Measurements from ENCODE around the gene EDARADD. TPM values are rescaled to one million over a fixed set of nuclear protein-coding genes. Genes with fewer than 3 reads are reported as not detected.
"Not testable (repeated sequence)": the region's sequence is repeated elsewhere in the genome, so short reads cannot be mapped to it uniquely, and the experiment has no call there.

EDARADD gene
- polyA plus RNA-seq, 4 donors = 0.13 to 0.53 TPM; not detected in 2

DNA sequence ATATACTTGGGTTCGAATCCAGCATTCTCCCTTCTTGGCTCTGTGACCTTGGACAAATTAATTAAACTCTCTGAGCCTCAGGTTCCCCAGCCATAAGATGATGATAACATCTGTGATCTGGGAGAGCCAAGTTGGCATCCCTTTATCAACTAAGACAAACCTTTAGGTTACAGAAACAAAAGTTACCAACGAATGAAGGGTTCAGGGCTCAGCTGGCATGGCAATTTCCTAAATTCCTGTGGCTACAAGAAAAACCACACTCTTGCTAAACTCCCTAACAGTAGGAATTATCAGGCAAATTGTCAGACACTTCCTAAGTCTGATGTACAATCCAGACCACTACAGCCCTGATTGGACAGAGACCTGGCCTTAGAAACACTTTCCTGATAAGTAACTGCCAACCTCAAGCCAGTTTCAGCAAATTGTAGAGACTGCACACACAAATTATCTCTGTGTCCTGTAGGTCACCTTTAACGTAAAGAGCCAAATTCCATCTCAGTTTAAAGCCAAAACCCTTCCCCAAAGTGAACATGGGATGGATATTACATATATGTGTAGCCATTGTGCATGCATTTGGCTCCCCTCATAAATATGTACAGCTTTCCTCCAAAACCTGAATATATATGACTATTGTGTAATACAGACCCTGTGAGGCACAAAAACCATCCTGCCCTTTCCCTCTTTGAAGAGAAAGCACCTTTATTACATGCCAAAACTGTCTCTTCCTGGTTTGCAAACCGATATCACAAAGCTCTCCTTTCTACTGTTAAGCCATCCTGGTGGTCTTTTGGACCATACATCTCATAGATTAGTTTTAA, 39.5 kb upstream of the EDARADD start:
- H3K27ac ChIP-seq (ENCODE audit: low read depth in 1 of 3, low read length in 2 of 3) = no peak overlapping the region
- no peaks in the 10 kb centered on the region for H3K27me3 ChIP-seq (ENCODE audit: control insufficient read depth in 3 of 3, insufficient read depth in 3 of 3, low read length in 3 of 3)
- H3K36me3 ChIP-seq (ENCODE audit: control insufficient read depth in 3 of 3, insufficient read depth in 2 of 3, low read depth in 1 of 3, low read length in 3 of 3) = no peaks in the 10 kb centered on the region
- no peak for FAIRE-seq
- DNase-seq = no peak
- no peaks in the 10 kb centered on the region for H3K4me1 ChIP-seq (ENCODE audit: control insufficient read depth in 3 of 3, insufficient read depth in 2 of 3, low read depth in 1 of 3, low read length in 2 of 3)
- no peaks in the 10 kb centered on the region for H3K9me3 ChIP-seq (ENCODE audit: control insufficient read depth in 2 of 2, insufficient read depth in 1 of 2, low read depth in 1 of 2, low read length in 1 of 2)
- H3K4me3 ChIP-seq (ENCODE audit: low read depth in 1 of 3, low read length in 3 of 3) = no peak overlapping the region
- 41 to 55% (median 50%) methylated on average over 4 of the region's 4 CpGs for WGBS, 3 donors

DNA sequence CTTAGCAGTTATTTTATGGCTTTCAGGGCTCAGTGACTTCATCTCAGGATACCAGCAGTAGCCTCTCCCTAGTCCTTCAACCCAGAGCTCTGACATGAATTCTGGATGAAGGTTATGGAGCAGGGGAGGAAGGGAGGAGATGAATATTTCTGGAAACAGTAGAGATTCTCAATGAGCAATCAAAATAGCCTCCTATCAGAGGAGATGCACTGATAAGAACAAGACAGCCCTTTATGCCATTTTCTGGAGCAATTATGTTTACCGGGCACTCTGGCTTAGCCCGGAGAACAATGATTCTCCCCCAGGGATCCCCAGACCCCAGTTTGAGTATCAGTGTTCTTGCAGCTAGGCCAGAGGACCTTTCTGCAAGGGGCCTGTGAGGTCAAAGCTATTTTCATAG, 37.9 kb upstream of the EDARADD start:
- WGBS, 3 donors = 85 to 88% (median 86%) methylated on average over 2 of the region's 2 CpGs
- Histone ChIP-seq H3K27me3 (ENCODE audit: control insufficient read depth in 3 of 3, insufficient read depth in 3 of 3, low read length in 3 of 3) (no peaks in the 10 kb centered on the region), H3K9me3 (ENCODE audit: control insufficient read depth in 2 of 2, insufficient read depth in 1 of 2, low read depth in 1 of 2, low read length in 1 of 2) (no peaks in the 10 kb centered on the region), H3K4me1 (ENCODE audit: control insufficient read depth in 3 of 3, insufficient read depth in 2 of 3, low read depth in 1 of 3, low read length in 2 of 3) (no peaks in the 10 kb centered on the region), H3K27ac (ENCODE audit: low read depth in 1 of 3, low read length in 2 of 3) (no peak overlapping the region), H3K36me3 (ENCODE audit: control insufficient read depth in 3 of 3, insufficient read depth in 2 of 3, low read depth in 1 of 3, low read length in 3 of 3) (no peaks in the 10 kb centered on the region), H3K4me3 (ENCODE audit: low read depth in 1 of 3, low read length in 3 of 3) (no peak overlapping the region)
- DNase-seq (no peak), FAIRE-seq (no peak)

DNA sequence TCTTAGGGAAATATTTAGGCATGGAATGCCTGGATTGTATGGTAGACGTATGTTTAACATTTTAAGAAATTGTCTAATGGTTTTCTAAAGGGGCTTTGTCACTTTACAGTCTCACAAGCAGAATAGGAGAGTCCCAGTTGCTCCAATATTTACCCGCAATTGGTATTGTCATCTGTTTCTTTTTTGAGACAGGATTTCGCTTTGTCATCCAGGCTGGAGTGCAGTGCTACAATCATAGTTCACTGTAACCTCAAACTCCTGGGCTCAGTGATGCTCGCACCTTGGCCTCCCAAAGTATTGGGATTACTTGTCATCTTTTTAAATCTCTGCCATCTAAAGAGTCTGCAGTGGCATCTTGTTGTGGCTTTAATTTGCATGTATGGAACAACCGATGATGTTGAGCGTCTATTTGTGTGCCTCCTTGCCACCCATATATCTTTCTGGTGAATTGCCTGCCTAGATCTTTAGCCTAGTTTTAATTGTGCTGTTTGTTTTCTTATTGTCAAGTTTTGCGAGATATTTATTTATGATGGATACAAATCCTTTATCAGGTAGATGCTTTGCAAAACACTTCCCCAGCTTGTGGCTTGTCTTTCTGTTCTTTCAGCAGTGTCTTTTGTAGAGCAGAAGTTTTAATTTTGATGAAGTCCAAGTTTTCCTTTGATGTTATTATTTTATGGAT, 32.0 kb upstream of the EDARADD start:
- no peak for FAIRE-seq
- 88 to 95% (median 93%) methylated on average over 7 of the region's 7 CpGs for WGBS, 3 donors

DNA sequence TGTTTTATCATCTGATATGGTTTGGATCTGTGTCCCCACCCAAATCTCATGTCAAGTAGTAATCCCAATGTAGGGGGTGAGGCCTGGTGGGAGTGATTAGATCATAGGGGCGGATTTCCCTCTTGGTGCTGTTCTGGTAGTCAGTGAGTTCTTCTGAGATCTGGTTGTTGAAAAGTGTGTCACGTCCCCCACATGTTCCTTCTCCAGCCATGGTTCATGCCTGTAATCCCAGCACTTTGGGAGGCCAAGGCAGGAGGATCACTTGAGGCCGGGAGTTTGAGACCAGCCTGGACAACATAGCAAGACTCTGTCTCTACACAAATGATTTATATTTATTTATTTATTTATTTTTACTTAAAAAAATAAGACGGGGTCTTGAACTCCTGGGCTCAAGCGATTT, 30.8 kb upstream of the EDARADD start:
- Histone ChIP-seq H3K9me3 (ENCODE audit: control insufficient read depth in 2 of 2, insufficient read depth in 1 of 2, low read depth in 1 of 2, low read length in 1 of 2) (no peaks in the 10 kb centered on the region), H3K4me3 (ENCODE audit: low read depth in 1 of 3, low read length in 3 of 3) (no peak overlapping the region), H3K27ac (ENCODE audit: low read depth in 1 of 3, low read length in 2 of 3) (no peak overlapping the region), H3K27me3 (ENCODE audit: control insufficient read depth in 3 of 3, insufficient read depth in 3 of 3, low read length in 3 of 3) (no peaks in the 10 kb centered on the region), H3K36me3 (ENCODE audit: control insufficient read depth in 3 of 3, insufficient read depth in 2 of 3, low read depth in 1 of 3, low read length in 3 of 3) (no peaks in the 10 kb centered on the region), H3K4me1 (ENCODE audit: control insufficient read depth in 3 of 3, insufficient read depth in 2 of 3, low read depth in 1 of 3, low read length in 2 of 3) (peaks cover 0 to 2% (median 0%) of the 10 kb centered on the region in 3 donors)
- WGBS, 3 donors = 87 to 94% (median 92%) methylated on average over 5 of the region's 5 CpGs
- no peak for DNase-seq
- no peak for FAIRE-seq

More for the DNA sequence above, 32.0 kb upstream of the EDARADD start:
- Histone ChIP-seq H3K27me3 (ENCODE audit: control insufficient read depth in 3 of 3, insufficient read depth in 3 of 3, low read length in 3 of 3) (no peaks in the 10 kb centered on the region), H3K9me3 (ENCODE audit: control insufficient read depth in 2 of 2, insufficient read depth in 1 of 2, low read depth in 1 of 2, low read length in 1 of 2) (no peaks in the 10 kb centered on the region), H3K36me3 (ENCODE audit: control insufficient read depth in 3 of 3, insufficient read depth in 2 of 3, low read depth in 1 of 3, low read length in 3 of 3) (no peaks in the 10 kb centered on the region), H3K4me3 (ENCODE audit: low read depth in 1 of 3, low read length in 3 of 3) (no peak overlapping the region), H3K27ac (ENCODE audit: low read depth in 1 of 3, low read length in 2 of 3) (no peak overlapping the region), H3K4me1 (ENCODE audit: control insufficient read depth in 3 of 3, insufficient read depth in 2 of 3, low read depth in 1 of 3, low read length in 2 of 3) (peaks cover 0 to 2% (median 0%) of the 10 kb centered on the region in 3 donors)
- no peak for DNase-seq

DNA sequence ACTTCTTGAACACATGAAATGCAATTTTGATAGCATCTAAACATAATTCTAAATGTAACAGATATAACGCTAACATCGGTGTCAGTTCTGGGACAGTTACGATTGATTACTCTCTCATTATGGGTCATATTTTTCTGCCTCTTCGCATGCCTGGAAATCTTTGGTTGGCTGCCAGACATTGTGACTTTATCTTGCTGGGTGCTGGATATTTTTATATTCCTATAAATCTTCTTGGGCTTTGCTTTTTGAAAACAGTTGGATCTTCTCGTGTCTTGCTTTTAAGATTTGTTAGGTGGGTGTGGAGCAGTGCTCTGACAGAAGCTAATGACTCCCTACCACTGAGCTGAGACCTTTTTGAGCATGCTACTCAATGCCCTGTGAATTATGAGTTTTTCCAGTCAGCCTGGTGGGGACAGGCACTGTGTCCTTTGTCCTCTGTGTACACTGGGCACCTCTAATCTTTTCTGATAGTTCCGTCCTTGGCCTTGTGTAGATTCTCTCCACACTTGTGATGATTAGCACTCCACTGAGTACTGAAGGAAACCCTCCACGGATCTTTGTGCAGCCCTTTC, 28.0 kb upstream of the EDARADD start:
- DNase-seq (peak in 1 of 2 donors; percentile 49), FAIRE-seq (no peak)
- H3K27ac ChIP-seq (ENCODE audit: low read depth in 1 of 3, low read length in 2 of 3) = no peak overlapping the region
- peaks cover 0 to 2% (median 0%) of the 10 kb centered on the region in 3 donors for H3K4me1 ChIP-seq (ENCODE audit: control insufficient read depth in 3 of 3, insufficient read depth in 2 of 3, low read depth in 1 of 3, low read length in 2 of 3)
- 24 to 45% (median 28%) methylated on average over 7 of the region's 7 CpGs for WGBS, 3 donors
- H3K4me3 ChIP-seq (ENCODE audit: low read depth in 1 of 3, low read length in 3 of 3) = no peak overlapping the region
- H3K9me3 ChIP-seq (ENCODE audit: control insufficient read depth in 2 of 2, insufficient read depth in 1 of 2, low read depth in 1 of 2, low read length in 1 of 2) = no peaks in the 10 kb centered on the region
- H3K27me3 ChIP-seq (ENCODE audit: control insufficient read depth in 3 of 3, insufficient read depth in 3 of 3, low read length in 3 of 3) = no peaks in the 10 kb centered on the region
- H3K36me3 ChIP-seq (ENCODE audit: control insufficient read depth in 3 of 3, insufficient read depth in 2 of 3, low read depth in 1 of 3, low read length in 3 of 3) = no peaks in the 10 kb centered on the region

DNA sequence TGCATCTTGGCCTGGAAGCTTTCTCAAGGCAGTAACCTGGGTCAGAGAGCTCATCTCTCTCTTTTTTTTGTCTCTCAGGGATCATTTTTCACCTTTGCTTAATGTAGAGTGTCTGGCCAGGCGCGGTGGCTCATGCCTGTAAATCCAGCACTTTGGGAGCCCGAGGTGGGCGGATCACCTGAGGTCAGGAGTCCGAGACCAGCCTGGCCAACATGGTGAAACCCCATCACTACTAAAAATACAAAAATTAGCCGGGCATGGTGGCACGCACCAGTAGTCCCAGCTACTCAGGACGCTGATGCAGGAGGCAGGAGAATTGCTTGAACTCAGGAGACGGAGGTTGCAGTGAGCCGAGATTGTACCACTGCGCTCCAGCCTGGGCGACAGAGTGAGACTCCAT, 27.4 kb upstream of the EDARADD start:
- H3K4me3 ChIP-seq (ENCODE audit: low read depth in 1 of 3, low read length in 3 of 3); DNase-seq; H3K27me3 ChIP-seq (ENCODE audit: control insufficient read depth in 3 of 3, insufficient read depth in 3 of 3, low read length in 3 of 3); H3K4me1 ChIP-seq (ENCODE audit: control insufficient read depth in 3 of 3, insufficient read depth in 2 of 3, low read depth in 1 of 3, low read length in 2 of 3); H3K9me3 ChIP-seq (ENCODE audit: control insufficient read depth in 2 of 2, insufficient read depth in 1 of 2, low read depth in 1 of 2, low read length in 1 of 2); FAIRE-seq; H3K36me3 ChIP-seq (ENCODE audit: control insufficient read depth in 3 of 3, insufficient read depth in 2 of 3, low read depth in 1 of 3, low read length in 3 of 3); H3K27ac ChIP-seq (ENCODE audit: low read depth in 1 of 3, low read length in 2 of 3): not testable (repeated sequence)
- 84 to 93% (median 92%) methylated on average over 12 of the region's 12 CpGs for WGBS, 3 donors

DNA sequence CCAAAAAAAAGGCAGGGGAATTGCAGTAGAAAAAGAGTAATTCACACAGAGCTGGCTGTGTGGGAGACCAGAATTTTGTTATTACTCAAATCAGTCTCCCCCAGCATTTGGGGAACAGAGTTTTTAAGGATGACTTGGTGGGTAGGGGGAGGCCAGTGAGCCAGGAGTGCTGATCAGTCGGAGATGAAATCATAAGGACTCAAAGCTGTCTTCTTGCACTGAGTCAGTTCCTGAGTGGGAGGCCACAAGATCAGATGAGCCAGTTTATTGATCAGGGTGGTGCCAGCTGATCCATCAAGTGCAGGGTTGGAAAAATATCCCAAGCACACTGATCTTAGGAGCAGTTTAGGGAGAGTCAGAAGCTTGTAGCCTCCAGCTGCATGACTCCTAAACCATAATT, 23.7 kb upstream of the EDARADD start:
- DNase-seq (no peak), FAIRE-seq (no peak)
- H3K4me1 ChIP-seq (ENCODE audit: control insufficient read depth in 3 of 3, insufficient read depth in 2 of 3, low read depth in 1 of 3, low read length in 2 of 3) = peaks cover 0 to 2% (median 0%) of the 10 kb centered on the region in 3 donors
- no peaks in the 10 kb centered on the region for H3K27me3 ChIP-seq (ENCODE audit: control insufficient read depth in 3 of 3, insufficient read depth in 3 of 3, low read length in 3 of 3)
- 53 to 84% (median 73%) methylated on average over 1 of the region's 1 CpG for WGBS, 3 donors
- no peak overlapping the region for H3K4me3 ChIP-seq (ENCODE audit: low read depth in 1 of 3, low read length in 3 of 3)
- no peaks in the 10 kb centered on the region for H3K36me3 ChIP-seq (ENCODE audit: control insufficient read depth in 3 of 3, insufficient read depth in 2 of 3, low read depth in 1 of 3, low read length in 3 of 3)
- no peak overlapping the region for H3K27ac ChIP-seq (ENCODE audit: low read depth in 1 of 3, low read length in 2 of 3)
- peaks cover 0 to 2% of the 10 kb centered on the region in 2 donors for H3K9me3 ChIP-seq (ENCODE audit: control insufficient read depth in 2 of 2, insufficient read depth in 1 of 2, low read depth in 1 of 2, low read length in 1 of 2)

DNA sequence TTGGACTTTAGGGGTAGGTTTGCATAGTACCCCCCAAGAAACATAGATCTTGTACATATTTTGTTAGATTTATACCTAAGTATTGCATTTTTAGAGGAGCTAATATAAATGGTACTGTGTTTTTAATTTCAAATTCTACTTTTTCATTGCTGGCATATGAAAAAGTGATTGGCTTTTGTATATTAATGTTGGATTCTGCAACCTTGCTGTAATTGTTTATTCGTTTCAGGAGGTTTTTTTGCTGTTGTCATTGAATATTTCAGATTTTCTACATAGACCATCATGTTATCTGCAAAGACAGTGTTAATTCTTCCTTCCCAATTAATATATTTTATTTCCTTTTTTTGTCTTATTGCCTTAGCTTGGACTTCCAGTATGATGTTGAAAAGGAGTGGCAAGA, 23.0 kb upstream of the EDARADD start:
- Histone ChIP-seq H3K27ac (ENCODE audit: low read depth in 1 of 3, low read length in 2 of 3) (no peak overlapping the region), H3K9me3 (ENCODE audit: control insufficient read depth in 2 of 2, insufficient read depth in 1 of 2, low read depth in 1 of 2, low read length in 1 of 2) (peaks cover 0 to 2% of the 10 kb centered on the region in 2 donors), H3K36me3 (ENCODE audit: control insufficient read depth in 3 of 3, insufficient read depth in 2 of 3, low read depth in 1 of 3, low read length in 3 of 3) (no peaks in the 10 kb centered on the region), H3K27me3 (ENCODE audit: control insufficient read depth in 3 of 3, insufficient read depth in 3 of 3, low read length in 3 of 3) (no peaks in the 10 kb centered on the region), H3K4me1 (ENCODE audit: control insufficient read depth in 3 of 3, insufficient read depth in 2 of 3, low read depth in 1 of 3, low read length in 2 of 3) (peaks cover 0 to 2% (median 0%) of the 10 kb centered on the region in 3 donors), H3K4me3 (ENCODE audit: low read depth in 1 of 3, low read length in 3 of 3) (no peak overlapping the region)
- FAIRE-seq (no peak), DNase-seq (no peak)
- 77 to 89% (median 80%) methylated on average over 1 of the region's 1 CpG for WGBS, 3 donors

All from small intestine (tissue), 7 donors.